HUDEP-2 (cell line): ENCODE measurements around the gene MEX3A.
"Not testable (repeated sequence)": the region's sequence is repeated elsewhere in the genome, so short reads cannot be mapped to it uniquely, and the experiment has no call there.

Source experiments
- DNase-seq, 76 experiments: peaks; one replicate each; lab custom pipeline; 2025; ENCODE audit not compliant: unreplicated experiment in 76 of 76; lab: John Stamatoyannopoulos, UW

The MEX3A gene, protein sequence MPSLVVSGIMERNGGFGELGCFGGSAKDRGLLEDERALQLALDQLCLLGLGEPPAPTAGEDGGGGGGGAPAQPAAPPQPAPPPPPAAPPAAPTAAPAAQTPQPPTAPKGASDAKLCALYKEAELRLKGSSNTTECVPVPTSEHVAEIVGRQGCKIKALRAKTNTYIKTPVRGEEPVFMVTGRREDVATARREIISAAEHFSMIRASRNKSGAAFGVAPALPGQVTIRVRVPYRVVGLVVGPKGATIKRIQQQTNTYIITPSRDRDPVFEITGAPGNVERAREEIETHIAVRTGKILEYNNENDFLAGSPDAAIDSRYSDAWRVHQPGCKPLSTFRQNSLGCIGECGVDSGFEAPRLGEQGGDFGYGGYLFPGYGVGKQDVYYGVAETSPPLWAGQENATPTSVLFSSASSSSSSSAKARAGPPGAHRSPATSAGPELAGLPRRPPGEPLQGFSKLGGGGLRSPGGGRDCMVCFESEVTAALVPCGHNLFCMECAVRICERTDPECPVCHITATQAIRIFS

DNA sequence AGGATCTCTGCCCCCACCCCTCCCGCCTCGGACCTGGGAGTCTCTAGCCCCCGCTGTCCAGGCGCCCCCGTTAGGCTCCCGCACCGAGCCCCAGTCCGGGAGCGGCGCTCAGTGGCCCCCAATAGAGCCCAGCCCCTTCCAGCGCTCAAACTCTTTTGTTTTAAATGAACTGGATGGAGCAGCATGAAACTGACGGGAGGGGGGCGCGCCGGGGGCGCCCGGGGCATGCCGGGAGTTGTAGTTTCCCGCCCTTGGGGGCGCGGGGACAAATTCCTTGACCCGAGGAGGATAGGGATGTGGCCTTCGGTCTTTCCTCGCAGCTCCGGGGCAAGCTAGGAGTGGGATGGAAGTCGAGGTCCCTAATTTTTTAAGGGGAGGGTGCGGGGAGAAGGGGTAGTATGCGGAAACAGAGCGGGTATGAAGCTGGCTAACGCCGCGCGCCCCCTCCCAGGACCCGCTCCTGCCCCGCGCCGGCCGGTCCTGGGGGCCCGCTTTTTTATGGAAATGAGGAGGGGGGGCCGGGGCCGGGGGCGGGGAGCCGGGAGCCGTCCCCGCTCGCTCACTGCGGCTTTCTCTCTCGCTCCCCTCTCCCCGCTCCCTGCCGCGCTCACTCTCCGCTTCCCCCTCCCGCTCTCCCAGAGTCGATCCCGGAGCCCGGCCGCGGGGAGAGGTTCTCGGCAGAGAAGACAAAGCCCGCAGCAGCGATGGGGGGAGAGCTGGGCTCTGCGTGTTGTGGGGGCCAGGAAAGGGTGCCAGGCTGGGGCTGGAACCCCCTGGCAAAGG, at the start of gene MEX3A:
Gene MEX3A (minus strand): TSS at position 157 of the 783 bp plus-strand sequence. CDS start 467 bp downstream, outside the sequence.
- DNase-seq = peak in 46 of 76 experiments; percentile 3 to 65 (median 35)

DNA sequence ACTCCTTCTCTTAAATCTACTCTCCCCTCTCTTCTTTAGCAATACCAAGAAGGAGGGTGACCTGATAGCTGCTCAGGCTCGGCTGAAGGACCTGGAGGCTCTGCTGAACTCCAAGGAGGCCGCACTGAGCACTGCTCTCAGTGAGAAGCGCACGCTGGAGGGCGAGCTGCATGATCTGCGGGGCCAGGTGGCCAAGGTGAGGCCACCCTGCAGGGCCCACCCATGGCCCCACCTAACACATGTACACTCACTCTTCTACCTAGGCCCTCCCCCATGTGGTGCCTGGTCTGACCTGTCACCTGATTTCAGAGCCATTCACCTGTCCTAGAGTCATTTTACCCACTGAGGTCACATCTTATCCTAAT, 48.3 kb upstream of the MEX3A start:
- no peak for DNase-seq

DNA sequence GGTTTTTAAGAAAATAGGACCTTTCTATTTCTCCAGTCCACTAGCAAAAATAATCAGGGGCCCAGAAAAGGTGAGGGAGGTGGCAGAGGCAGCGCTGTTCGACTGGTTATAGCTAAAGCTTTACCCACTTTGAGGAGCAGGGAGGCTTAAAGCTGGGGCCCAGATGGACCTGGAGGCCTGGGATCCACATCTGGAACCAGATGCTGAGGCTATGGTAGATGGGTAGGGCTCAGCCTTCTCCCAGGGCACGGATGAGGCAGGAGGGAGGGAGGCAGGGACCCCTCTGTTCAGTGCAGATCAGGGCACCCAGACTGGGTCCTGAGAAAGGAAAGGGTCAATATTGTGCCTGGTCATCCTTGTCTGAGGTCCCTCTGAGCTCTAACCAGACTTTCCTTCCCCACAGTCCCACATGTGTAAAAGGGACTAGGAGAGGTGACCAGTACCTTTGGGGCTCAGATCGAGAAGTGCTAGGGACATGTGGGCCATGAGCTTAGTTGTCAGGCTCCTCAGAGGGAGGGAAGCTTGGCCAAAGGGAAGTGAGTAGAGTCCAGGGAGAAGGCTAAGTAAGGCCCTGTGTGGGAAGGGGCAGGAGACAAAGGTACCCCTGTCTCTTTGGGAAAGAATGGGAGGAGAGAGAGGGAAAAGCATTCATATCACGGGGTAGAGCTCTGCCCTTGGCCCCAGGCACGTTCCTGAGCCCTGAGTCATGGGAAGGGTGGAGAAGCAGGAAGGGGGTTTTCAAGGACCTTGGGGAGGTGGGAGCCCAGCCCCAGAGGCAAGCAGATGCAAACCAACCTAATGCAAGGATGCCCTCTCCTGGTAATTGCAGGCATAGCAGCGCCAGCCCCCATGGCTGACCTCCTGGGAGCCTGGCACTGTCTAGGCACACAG, 47.7 kb upstream of the MEX3A start:
- peak in 63 of 76 experiments; percentile 10 to 76 (median 54) for DNase-seq

DNA sequence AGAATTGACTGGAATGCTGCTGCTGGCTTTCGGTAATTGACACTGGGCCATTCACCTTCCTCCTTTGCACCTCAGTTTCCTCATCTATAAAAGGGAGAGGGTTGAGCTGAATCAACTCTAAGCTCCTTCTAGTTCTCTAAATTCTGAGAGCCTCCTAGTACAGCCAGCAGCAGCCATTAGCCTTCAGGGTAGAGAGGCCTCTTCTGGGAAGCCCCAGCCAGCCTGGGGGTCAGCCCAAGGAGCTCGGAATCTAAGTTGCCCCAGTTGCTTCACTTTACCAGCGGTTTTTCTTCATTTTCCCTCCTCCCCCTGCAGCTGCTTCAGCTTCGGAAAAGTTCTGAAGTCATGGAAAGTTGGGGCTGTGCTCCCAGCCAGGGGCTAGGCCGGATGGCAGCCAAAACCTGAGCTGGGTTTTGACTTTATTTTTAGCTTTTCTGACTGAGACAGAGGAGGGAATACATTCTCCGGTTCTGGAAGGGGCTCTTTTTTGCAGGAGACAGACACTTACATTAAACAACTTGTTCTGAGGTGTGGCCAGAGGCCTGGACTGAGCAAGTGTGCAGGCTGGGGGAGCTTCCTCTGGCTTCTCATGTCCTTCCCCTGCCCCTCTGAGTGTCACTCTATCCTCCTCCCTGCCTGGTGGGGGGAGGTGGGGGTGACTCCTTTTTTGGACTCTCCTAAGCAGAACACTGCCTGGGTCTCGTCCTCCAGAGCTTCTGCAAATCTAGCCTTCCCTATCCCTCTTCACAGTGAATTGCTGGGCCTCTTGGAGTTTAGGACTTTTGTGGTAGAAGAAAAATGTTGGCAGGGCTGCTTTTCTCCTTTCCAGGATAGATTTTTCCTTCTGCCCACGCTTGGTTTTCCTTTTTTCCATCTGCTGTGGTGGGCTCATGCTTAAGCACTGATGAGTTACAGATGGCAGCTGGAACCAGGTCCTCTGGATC, 46.7 kb upstream of the MEX3A start:
- DNase-seq = peak in 2 of 76 experiments; percentile 16 to 19

GRCh38 chr1:156128308-156128653, 46.0 kb upstream of the MEX3A start:
- DNase-seq = no peak

GRCh38 chr1:156126630-156127534, 44.6 kb upstream of the MEX3A start:
- DNase-seq = peak in 65 of 76 experiments; percentile 17 to 81 (median 48)

DNA sequence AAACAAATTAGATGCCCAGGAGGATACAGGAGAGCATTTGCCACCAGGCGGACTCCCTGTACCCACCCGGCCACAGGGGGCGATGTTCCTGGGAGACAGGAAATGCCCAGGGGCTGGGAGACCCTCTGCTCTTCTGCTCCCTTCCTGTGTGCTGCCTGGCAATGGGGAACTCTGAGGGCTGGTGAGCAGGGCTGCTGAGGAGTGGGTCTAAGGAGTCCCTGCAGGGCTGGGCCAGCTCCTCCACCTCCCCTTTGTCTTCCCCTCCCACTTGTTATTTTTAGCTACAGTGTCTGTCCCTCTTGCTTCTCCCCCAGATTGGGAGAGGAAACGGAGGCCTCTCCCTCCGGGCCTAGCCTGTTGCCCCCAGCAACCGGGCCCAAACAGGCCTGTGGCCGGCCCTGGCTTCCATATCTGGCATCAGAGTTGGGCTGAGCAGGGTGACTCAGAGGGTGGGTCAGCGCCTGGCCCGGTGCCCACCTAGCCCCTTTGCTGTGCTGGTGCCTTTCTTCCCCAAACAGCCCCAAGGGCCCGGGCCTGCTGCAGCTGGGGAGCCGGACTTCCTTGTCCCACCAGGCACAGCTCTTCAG, 43.9 kb upstream of the MEX3A start:
- DNase-seq = peak in 75 of 76 experiments; percentile 26 to 97 (median 88)

DNA sequence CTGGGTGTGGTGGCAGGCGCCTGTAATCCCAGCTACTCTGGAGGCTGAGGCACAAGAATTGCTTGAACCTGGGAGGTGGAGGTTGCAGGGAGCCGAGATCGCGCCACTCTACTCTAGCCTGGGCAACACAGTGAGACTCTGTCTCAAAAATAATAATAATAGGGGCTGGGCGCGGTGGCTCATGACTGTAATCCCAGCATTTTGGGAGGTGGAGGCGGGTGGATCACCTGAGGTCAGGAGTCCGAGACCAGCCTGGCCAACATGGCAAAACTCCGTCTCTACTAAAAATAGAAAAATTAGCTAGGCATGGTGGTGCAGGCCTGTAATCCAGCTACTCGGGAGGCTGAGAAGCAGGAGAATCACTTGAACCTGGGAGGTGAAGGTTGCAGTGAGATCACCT, 43.3 kb upstream of the MEX3A start:
- DNase-seq = not testable (repeated sequence)

DNA sequence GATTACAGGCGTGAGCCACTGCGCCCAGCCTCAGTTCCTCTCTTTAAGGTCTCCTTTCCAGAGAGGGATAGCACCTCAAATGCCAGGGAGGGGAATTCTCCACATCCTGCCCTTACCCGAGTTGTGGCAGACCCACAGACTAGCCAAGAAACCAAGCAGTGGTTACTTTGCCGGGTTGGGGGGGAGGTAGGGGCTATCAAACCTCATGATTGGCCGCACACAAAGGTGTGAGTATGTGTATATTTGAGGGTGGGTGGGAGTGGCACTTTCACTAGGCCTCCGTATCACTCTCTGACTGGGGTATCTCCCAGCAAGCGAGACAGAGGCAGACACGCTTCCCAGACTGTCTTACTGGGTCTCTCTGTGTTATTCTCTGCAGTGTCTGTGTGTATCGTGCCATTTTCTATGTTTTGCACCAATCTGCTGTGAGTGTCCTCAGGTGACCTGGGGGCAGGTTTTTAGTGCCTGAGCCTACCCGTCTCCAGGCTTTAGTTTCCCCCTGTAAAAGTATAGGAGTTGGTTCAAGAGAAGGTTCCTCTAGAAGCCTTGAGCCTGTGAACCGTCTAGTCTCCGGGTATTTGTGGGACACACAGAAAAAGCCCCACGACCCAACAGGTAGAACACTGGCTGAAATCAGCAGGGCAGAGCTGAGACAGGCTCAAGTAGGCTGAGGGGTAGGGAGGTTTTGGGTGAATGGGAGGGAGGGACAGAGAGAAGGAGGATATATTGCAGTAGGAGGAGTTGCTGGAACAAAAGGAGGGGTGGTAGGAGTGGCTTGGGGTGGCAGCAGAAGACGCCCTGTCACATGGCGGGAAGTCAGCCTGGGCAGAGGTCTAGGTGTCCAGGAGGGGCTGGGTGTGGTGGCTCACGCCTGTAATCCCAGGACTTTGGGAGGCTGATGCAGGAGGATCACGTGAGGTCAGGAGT, 42.6 kb upstream of the MEX3A start:
- DNase-seq = peak in 72 of 76 experiments; percentile 29 to 87 (median 66)

- peak in 74 of 76 experiments; percentile 24 to 86 (median 75) for DNase-seq
These were observed 41.3 kb upstream of the MEX3A start for GRCh38 chr1:156123356-156124196.

DNA sequence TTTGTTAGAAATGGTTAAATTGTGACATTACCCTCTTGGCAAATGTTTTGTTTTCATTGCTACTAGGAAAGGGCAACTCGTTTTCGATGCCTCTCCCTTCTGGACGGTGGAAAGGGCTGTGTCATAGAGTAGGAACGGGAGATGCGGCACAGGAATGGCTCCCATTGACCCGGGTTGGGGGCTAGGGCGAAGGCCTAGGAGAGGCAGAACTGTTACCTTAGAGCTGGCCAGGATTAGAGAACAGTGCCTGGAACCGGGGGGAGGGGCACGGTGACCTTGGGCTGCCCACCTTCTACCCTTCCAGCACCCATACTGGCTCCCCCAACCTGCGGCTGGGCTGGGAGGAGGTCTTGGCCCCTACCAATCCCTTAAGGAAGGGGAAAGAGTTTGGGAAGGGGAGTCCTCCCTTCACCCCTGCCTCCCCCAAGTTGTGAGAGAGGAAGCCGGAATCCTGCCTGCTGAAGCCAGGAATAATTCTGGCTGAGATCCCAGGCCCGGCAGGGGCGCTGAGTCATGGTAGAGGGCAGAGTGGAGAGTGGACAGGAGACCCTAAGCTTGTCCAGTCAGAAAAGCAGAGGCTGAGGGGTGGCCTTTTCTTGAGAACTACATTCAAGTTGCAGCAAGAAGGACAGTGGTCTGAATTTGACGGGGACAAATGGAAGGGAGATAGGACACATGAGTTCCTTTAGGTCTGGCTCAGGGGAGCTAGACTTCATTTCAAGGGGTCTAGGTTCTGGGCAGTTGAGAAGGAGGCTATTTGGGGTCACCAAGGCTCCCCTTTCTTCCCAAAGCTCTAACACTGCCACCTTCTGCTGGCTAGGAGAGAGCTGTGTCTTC, 40.5 kb upstream of the MEX3A start:
- DNase-seq = peak in 3 of 76 experiments; percentile 20 to 55 (median 42)

DNA sequence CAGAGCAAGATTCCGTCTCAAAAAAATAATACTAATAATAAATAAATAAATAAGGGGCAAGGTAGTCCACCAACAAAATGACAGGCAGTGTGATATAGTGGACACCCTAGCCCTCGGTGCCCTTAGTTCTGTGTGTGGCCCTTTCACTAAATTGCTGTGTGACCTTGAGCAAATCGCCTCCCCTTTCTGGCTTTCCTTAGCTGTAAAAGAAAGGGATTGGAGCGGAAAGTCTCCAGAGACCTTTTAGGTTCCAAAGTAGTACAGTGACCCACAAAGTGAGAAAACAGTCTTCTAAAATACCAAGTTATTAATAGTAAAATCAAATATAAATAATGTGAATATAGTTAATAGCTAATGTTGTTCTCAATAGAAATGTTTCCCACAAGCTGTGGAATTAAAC, 39.8 kb upstream of the MEX3A start:
- DNase-seq = no peak

- no peak for DNase-seq
These were observed 39.2 kb upstream of the MEX3A start for GRCh38 chr1:156121457-156121856.

DNA sequence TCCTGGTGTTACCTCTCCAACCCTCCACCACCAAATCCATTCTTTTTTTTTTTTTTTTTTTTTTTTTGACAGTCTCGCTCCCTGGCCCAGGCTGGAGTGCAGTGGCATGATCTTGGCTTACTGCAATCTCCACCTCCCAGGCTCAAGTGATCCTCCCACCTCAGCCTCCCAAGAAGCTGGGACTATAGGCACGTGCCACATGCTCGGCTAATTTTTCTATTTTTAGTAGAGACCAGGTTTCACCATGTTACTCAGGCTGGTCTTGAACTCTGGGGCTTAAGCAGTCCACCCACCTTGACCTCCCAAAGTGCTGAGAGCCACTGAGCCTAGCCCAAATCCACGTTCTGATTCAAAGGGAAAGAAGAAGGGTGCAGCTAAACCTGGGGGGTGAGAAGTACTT, 38.7 kb upstream of the MEX3A start:
- DNase-seq = peak in 1 of 76 experiments; percentile 18

DNA sequence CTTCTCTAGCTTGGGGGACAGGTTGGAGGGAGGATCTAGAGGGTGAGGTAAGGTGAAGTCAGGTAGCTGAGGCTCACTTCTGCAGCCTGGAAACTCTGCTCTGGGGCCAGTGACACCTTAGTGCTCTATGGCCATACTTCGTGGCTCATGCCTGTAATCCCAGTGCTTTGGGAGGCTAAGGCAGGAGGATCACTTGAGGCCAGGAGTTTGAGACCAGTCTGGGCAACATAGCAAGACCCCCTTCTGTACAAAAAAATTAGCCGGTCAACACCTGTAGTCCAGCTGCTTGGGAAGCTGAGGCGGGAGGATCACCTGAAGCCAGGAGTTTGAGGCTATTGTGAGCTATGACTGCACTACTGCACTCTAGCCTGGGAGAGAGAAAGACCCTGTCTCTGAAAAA, 38.1 kb upstream of the MEX3A start:
- DNase-seq = no peak
